ENCODE results near the gene ISCU.

ISCU gene

GRCh38 chr12:108603743-108604142 lies 41.3 kb downstream of the ISCU start:
- DNase-seq (ENCODE audit: low read depth): no peak
- no peak overlapping the region for H3K4me3 ChIP-seq (ENCODE audit: low read depth, low read length)
- TF ChIP-seq, protein P1, sequence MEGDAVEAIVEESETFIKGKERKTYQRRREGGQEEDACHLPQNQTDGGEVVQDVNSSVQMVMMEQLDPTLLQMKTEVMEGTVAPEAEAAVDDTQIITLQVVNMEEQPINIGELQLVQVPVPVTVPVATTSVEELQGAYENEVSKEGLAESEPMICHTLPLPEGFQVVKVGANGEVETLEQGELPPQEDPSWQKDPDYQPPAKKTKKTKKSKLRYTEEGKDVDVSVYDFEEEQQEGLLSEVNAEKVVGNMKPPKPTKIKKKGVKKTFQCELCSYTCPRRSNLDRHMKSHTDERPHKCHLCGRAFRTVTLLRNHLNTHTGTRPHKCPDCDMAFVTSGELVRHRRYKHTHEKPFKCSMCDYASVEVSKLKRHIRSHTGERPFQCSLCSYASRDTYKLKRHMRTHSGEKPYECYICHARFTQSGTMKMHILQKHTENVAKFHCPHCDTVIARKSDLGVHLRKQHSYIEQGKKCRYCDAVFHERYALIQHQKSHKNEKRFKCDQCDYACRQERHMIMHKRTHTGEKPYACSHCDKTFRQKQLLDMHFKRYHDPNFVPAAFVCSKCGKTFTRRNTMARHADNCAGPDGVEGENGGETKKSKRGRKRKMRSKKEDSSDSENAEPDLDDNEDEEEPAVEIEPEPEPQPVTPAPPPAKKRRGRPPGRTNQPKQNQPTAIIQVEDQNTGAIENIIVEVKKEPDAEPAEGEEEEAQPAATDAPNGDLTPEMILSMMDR (IDR thresholded peaks at IDR 0.05; ENCODE audit: control insufficient read depth, extremely low read depth, insufficient read depth): no peak

DNA sequence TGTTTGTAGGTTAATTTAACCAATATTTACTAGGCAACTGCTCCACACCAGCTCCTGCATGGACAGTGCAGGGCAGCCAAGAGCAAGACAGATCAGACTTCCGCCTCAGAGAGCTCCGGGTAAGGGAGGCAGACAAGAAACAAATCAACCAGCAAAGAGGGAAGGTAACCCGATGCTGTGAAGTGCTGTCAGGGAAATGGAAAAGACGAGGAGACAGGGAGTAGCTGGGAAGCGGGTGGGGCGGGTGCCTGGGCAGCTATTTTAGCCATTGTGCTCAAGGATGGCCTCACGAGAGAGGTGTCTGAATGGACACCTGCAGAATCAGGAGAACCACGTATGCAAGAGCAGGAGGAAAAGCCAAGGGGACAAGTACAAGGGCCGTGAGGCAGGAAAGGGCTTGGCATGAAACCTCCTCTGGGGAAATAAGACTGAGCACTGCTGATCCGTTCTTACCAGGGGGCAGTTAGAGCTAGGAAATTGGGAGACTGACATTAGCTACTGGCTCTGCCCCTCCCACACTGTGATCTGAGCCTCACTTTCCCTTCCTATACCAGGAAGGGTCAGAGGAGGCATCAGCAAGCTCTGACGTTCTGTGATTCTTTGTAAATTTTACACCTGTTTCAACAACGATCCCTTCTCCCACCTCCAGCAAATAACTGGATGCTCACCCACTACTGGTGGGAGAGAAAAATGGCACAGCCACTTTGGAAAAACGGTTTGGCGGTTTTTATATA lies 42.0 kb downstream of the ISCU start:
- no peak for DNase-seq (ENCODE audit: low read depth)
- H3K4me3 ChIP-seq (ENCODE audit: low read depth, low read length): no peak overlapping the region
- TF ChIP-seq, protein P1 (IDR thresholded peaks at IDR 0.05; ENCODE audit: control insufficient read depth, extremely low read depth, insufficient read depth): no peak

- no peak for DNase-seq (ENCODE audit: low read depth)
- TF ChIP-seq, protein P1 (IDR thresholded peaks at IDR 0.05; ENCODE audit: control insufficient read depth, extremely low read depth, insufficient read depth): no peak
- H3K4me3 ChIP-seq (ENCODE audit: low read depth, low read length): no peak overlapping the region
Observed at GRCh38 chr12:108605000-108605689, 42.7 kb downstream of the ISCU start.

DNA sequence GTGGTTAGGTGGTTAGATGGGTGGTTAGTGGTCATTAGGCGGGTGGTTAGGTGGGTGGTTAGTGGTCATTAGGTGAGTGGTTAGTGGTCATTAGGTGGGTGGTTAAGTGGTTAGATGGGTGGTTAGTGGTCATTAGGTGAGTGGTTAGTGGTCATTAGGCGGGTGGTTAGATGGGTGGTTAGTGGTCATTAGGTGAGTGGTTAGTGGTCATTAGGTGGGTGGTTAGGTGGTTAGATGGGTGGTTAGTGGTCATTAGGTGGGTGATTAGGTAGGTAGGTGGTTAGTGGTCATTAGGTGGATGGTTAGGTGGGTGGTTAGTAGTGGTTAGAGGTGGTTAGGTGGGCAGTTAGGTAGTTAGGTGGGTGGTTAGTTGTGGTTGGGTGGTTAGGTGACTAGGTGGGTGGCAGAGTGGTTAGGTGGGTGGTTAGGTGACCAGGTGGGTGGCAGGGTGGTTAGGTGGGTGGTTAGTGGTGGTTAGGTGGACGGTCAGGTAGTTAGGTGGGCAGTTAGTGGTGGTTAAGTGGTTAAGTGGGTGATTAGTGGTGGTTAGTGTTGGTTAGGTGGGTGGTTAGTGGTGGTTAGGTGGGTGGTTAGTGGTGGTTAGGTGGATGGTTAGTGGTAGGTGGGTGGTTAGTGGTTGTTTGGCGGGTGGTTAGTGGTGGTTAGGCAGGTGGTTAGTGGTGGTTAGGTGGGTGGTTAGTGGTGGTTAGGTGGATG lies 43.5 kb downstream of the ISCU start:
- H3K4me3 ChIP-seq (ENCODE audit: low read depth, low read length): no peak overlapping the region
- TF ChIP-seq, protein P1 (IDR thresholded peaks at IDR 0.05; ENCODE audit: control insufficient read depth, extremely low read depth, insufficient read depth): no peak
- no peak for DNase-seq (ENCODE audit: low read depth)

DNA sequence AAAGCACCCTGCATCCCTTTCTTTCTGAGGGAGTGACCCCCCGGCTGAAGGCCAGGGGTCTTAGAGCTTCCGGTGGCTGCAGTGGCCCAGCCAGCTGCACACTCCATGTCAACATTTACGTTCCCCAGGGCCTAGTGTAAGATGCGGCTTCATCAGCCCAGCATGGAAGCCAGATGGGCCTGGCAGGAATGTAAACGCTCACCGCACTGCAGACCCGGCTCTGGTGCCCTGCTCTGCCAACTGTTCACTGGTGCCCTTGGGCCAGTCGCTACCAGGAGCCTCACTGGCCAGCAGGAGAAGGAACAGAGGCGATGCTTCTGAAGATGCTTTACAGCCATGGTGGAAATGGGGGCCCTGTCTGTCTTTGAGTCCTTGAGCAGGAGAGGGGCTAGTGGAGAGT lies 44.1 kb downstream of the ISCU start:
- no peak overlapping the region for H3K4me3 ChIP-seq (ENCODE audit: low read depth, low read length)
- no peak for DNase-seq (ENCODE audit: low read depth)
- TF ChIP-seq, protein P1 (IDR thresholded peaks at IDR 0.05; ENCODE audit: control insufficient read depth, extremely low read depth, insufficient read depth): no peak

GRCh38 chr12:108607981-108608600 lies 45.7 kb downstream of the ISCU start:
- TF ChIP-seq, protein P1 (IDR thresholded peaks at IDR 0.05; ENCODE audit: control insufficient read depth, extremely low read depth, insufficient read depth): no peak
- no peak overlapping the region for H3K4me3 ChIP-seq (ENCODE audit: low read depth, low read length)
- DNase-seq (ENCODE audit: low read depth): no peak

Measured in LNCaP clone FGC (cell line).